Measurements from ENCODE around the gene CYB5A.

Gene CYB5A

DNA sequence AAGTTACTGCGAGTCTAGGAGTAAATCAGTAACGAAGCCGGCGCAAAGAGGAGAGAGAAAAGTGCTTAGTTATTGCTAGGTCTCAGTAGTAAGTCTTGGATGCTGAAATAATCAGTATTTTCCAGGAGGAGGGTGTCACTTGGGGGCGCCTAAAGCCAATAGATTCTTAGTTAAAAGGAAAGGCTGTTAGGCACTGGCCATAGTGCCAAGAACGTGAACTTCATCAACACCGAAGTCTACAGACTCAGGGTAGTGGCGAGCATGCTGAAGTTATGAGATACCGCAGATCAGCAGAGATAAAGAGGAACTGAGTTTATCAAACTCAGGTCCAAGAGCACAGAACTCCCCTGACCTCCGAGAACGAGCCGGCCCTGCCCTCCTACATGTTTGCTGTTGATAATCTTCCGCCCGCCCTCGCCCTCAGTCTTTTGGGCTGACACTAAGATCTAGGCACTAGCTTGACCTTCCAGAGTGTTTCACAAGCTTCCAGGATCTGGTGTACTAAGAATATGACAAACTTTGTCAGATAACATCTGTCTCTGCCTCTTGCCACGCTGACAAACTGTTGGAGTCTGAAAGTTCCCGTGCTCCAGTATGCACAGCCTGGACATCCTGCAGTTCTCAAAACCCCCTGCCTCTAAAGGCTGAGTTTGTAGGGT is 49.2 kb downstream of the CYB5A start:
- no peak for DNase-seq

DNA sequence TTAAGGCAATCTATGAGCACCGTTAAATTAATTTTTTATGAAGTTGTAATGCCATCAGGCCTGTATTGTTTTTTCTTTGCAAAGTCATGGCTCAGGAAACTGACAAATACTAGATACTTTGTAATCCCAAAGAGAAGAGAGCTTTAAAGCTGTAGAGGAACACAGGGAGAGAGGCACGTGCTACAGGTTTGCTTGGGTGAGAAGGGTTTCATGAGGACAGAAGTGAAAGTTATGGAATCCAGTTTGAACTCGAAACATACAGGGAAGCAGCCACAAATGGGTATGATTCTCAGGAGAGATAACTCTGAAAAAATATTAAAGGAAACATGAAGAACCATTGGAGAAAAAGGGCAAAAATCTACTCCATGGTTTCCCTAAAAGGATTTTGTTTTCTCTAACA is 49.8 kb downstream of the CYB5A start:
- no peak for DNase-seq

DNA sequence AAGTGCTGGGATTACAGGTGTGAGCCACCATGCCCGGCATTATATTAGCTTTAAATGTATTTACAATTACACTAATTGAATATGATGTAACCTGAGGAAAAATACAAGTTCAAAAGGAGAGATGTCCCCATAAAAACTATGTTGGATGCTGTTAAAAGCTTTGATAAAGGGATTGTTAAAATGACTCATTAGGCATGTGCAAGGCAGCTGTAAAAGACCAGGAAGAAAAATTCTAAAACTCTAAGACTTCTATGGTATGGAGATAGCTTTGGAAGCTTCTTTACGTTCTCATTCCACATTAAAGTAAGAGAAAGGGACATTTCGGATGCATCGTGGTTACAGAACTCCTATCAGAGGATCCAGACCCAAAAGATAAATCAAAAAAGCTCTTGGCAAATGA is 50.3 kb downstream of the CYB5A start:
- no peak for DNase-seq

DNA sequence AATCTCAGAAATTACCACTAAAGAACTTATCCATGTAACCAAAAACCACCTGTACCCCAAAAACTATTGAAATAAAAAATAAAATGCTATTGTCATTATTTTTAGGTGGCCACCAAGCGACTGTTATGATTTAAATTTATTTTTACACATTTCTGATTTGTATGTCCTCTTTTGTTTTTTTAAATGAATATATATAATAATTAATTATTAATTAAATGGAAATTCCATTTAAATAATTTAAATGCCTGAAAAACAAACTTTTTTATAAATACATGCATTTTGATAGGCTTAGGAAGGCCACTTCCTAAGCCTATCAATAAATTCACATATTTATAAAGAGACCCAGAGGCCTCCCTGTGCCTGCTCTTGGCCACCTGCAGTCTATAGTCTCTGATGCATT is 52.2 kb downstream of the CYB5A start:
- DNase-seq: no peak

DNA sequence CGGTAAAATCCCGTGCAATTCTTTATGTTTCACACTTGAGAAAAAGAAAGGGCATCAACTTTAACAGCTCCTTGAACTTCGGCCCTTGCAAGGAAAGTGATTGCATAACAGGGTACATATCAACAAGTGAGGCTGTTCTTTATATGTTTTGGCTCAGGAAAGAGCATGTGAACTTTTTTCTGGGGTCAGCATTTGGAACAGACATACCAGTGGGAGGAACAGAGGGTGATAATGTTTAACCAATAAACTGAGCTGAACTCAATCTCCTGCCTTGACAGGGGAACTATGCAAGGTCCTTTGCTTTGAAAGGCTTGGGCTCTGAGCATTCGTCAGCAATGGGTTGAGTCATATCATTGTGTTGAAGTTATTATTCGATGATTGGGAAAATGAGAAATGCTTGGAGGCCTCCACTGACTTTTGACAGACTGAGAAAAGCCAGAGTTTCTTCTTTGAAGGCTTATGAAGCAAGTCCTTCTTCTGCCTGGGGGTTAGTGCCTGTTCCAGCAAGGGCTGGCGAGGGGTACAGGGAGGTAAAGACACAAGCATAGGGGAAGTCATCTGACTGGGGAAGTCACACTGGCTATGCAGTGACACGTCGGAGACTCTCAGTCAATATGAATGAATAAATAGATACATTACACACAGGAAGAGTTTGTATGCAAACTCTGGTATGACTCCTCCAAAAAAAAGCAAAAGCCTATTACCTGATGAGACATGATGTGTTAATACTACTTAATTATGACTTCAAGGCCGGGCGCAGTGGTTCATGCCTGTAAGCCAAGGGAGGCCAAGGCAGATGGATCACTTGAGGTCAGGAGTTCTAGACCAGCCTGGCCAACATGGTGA is 57.2 kb downstream of the CYB5A start:
- DNase-seq: no peak

DNA sequence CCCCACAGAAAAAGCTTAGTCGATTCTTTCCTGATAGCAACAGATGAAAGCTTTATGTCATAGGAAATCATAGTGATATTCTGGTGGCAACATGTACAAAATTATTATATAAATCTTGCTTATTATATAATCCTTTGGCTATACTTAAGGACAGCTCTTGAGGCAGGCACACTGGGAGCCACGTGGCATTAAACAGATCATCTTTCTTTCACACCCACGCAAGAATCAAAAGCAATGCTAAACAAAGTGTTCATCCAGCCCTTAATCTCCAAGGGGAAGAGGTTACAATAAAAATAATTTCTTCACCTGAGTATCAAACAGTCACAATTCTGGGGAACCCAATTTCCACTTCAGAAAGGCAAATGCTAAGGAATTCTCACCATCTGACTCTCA is 57.8 kb downstream of the CYB5A start:
- DNase-seq: no peak

DNA sequence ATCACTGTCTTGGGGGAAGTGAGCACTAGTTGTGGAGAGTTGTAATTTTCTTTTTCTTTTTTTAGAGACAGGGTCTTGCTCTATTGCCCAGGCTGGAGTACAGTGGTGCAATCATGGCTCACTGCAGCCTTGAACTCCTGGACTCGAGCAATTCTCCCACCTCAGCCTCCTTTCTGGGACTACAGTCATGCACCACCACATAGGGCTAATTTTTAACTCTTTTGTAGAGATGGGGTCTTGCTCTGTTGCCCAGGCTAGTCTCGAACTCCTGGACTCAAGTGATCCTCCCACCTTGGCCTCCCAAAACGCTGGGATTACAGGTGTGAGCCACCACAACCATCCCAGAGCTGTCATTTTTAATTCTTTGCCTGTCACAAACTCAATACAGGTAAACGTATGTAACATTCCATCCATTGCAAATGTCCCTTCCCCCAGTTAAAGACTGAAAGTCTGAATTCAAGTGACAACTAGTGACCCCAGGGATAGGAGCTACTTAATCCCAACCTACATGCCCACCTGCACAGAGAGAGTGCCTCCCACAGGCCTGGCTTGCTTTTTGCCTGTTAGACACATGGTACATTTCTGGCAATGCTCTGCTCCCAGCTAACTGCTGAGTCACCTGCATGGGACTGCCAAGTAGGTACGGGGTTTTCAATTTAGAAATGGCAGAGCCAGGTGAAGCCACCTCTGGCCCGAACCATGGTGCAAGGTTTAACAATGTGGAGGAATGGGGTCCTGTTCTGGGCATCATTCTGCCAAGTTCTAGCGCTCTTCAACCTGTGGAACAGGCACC is 60.6 kb downstream of the CYB5A start:
- DNase-seq: no peak

DNA sequence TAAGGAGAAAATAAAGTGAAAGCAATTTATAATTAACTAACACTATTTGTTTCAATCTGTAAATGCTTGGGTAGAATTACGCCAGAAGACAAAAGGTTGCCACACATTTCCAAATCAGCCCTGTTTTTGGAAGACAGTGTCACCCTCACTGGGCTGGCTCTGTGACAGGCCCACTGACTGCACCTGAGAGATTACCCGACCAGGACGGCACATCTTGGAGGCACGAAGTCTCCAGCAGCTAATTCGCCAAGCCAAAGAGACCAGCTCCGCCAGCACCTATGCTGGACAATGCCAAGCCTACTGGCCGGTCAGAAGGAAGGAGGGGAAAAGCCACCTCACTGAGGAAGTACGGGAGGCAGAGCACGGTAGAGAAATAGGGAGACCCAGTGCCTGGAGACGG is 61.9 kb downstream of the CYB5A start:
- DNase-seq: no peak

DNA sequence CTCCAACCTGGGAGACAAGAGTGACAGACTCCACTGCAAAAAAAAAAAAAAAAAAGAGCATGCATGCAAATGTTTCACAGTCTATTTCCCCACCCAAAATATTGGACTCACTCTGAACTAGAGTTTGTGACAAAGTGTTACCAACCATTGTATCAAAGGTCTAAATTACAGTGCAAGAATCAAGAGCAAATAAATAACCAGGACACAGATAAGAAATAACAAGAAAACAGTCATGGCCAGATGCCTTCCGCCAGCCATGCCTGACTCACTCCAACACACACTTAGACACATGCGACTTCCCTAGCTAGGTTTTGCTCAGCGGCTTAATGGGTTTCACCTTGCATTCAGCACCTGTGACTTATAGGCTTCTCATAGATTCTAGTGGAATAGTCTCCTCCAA is 62.8 kb downstream of the CYB5A start:
- no peak for DNase-seq

DNA sequence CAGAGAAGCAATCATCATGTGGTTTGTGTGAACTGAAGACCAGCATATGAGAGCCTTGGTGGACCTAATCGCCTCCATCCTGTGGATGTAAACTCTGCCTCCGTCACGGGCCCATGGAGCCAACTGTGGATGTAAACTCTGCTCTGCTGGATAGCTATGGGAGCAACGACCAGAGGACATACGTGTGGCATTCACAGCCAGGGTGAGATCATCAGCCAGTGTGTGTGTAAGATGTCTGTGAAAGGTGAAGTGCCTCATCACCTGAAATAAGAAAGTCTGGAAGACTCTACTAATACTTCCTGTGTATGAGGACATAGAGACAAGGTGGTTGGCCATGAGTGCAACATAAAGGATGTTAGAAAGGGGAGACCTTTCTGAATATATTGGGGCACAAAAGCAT is 63.5 kb downstream of the CYB5A start:
- no peak for DNase-seq

DNA sequence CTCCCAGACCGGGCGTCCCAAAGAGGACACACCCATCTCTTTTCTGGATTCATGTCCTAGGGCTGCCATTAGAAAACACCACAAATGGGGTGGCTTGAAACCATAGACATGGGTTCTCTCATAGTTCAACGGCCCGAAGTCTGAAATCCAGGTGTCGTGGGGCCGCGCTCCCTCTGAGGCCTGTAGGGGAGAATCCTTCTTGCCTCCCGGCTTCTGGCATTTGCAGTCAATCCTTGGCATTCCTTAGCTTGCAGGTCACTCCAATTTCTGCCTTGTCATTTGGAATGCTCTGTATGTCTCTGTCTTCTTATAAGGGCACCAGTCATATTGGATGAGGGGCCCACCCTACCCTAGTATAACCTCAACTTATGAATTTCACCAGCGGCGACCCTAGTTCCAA is 65.1 kb downstream of the CYB5A start:
- no peak for DNase-seq

DNA sequence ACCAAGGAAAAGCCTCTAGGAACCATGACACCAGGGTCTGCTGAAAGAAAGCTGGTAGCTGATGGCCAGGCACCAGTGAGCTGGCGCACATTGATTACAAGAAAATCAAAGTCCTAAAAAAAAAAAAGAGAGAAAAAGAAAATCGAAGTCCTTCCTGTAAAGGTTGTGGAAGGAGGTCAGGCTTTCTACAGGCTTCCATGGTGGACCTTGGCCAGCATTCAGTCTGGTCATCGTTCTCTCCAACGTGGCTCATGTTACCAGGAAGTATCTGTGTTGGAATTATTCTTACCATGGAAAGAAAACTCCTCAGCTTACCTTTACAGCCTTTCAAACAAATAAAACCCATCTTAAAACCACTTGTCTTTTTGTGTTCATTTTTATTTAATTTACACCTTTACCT is 65.6 kb downstream of the CYB5A start:
- DNase-seq: no peak

DNA sequence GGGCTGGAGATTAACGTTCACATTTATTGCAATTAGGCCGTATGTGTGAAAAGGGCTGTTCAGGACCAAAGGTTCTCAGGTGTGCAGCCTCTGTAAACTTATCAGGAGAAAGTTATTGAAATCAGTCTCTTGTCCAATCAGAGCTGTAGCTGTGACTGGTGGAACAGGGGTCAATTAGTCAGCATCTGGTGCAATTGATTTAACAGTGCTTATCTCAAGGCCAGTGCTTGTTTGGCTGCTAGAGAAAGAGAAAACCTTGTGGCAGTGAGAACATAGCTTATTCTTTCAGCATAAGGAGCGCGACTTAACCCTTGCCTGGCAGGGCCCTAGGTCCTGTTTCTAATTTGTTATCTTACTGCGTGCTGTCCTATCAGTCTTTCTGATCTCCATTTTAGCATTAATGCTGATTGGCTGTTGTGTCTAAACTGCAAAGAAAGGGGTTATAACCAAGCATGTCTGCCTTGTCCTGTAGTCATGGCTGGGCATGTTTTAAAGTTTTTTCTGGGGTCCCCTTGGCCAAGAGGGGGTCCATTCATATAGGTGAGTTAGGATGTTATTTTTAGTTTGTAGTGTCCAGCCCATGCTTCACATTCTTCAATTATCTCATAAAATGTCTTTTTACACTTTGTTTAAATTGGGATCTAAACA is 66.4 kb downstream of the CYB5A start:
- no peak for DNase-seq

DNA sequence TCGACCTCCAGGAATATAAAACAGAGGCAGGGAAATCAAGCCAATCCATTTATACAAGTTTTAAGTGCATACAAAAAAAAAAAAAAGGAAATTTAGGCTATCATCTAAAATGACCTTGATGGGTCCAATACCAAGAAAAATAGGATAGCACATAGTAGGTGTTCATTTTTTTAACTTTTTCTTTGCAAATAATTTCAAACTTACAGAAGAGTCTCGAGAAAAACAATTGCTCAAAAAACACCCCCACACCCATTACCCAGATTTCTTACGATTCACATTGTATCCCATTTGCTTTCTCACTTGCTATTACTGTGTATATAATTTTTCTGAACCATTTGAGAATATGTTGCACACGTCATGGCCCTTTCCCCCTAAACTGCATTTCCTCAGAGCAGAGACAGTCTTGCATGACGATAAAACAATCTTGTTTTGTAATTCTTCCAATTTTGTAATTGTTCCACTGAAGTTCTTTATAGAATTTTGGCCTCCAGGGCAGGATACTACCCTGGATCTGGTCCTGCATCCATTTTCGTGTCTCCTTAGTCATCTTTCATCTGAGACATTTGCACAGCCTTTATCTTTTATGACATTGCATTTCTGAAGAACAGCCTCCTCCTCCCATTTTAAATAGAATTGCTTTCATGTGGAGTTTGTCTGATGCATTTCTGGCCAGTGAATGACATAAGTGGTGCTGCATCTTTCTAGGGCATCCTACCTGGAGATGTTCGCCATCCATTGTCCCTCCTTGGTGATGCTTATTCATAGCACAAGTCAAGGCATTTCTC is 68.9 kb downstream of the CYB5A start:
- no peak for DNase-seq

DNA sequence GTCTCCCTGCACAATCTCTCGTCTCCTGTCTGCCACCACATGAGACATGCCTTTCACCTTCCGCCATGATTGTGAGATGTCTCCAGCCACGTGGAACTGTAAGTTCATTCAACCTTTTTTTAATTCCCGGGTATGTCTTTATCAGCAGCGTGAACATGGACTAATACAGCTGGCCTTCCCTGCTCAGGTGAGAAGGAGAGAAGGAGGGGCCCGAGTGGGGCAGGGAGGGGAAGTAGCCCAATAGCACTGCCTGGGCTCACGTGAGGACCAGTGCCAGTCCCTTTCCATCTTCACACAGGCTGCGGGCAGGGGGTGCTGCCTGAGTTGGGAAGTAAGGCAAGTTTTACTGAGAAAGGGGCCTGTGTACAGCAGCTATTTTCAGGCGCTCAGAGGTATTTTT is 70.7 kb downstream of the CYB5A start:
- no peak for DNase-seq

DNA sequence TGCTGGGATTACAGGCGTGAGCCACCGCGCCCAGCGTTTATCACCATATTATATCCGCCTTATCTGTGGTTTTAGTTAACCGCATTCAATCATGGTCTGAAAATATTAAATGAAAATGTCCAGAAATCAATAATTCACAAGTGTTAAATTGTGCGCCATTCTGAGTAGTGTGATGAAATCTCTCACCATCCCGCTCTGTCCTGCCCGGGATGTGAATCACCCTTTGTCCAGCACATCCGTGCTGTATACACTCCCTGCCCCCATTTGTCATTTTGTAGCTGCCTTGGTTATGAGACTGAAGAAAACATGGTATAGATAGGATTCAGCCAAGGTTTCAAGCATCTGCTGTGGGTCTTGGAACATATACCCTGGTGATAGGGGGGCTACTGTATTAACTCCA is 72.7 kb downstream of the CYB5A start:
- DNase-seq: no peak

DNA sequence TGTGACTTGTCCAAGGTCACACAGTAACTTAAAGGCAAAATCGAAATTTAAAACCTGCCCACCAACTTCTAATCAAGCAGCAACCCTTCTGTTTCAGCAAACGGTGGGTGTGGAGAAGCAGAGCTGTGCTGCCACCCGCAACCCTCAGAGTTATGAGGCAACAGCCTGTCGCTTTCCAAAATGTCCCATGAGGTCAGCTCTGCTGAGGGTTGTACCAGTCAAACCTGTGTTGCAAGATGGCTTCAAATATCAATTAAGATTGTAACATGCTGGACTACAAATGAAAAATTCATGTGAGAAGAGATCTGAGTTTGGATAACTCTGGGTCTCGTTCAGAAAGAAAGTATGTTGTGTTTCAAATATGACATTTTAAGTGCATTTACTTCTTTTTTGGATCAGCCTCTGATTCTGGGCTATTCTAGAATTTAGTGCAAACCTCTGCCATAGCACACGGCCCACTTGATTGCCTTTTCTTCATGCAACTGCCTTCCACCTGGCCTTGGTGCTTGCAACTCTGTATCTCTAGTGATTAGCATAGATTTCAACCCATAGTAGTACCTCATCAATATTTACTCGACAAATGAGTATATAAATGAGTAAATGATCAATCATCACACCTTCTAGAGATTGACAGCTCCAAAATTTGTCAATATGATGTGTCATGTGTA is 74.2 kb downstream of the CYB5A start:
- no peak for DNase-seq

DNA sequence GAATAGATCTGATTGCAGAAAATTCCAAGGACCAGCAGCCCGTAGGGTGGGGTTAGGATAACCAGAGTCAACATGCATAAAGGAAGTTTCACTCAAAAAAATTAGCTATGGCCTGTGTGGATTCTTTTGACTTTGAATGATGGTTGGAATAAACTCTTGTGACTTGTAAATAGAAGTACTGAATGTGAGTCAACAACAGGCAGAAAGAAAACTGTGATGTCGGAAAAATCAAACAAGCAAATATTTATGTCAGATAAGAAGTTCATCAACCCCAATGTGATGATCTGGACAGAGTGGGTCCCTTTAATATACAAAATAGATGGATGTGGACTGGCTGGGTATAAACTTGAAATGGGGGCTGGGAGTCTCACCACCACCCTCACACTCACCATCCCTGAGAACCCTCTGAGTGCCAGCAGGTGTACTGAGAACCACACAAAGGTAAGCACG is 75.1 kb downstream of the CYB5A start:
- DNase-seq: no peak

DNA sequence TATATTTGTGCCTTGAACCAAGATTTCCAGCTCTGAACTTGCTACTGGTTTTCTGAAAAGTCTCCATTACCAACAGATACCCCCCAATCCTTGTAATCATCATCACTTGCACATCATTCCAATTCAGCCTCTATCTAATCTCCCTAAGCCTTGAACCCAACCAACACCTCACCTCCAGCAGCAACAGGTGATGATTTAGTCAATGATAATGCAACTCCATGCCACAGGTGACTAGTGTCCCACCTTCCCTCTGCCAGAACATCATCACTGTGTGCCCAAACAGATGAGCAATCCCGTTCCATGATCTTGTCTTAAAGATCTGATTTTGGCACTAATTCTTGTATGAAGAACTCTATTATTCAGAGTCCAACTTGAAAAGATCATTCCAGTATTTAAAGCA is 75.9 kb downstream of the CYB5A start:
- DNase-seq: no peak

DNA sequence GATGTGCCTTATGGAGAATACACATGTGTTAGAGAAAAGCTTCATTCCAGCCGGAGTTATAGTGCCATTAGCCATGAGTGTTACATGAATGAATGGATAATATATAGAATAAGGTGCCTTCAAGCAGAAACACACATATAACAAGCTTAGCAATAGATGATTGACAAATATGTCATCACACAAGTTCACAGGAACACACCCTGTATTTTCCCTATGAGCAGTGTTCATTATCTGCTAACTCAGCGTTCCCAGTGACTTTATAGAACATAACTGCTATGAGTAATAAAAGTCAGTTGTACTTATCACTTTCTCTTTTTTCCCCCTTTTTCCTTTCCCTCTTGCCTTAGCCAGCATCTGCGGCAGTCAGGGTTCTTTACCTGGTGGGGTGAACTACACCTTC is 78.3 kb downstream of the CYB5A start:
- DNase-seq: no peak

DNA sequence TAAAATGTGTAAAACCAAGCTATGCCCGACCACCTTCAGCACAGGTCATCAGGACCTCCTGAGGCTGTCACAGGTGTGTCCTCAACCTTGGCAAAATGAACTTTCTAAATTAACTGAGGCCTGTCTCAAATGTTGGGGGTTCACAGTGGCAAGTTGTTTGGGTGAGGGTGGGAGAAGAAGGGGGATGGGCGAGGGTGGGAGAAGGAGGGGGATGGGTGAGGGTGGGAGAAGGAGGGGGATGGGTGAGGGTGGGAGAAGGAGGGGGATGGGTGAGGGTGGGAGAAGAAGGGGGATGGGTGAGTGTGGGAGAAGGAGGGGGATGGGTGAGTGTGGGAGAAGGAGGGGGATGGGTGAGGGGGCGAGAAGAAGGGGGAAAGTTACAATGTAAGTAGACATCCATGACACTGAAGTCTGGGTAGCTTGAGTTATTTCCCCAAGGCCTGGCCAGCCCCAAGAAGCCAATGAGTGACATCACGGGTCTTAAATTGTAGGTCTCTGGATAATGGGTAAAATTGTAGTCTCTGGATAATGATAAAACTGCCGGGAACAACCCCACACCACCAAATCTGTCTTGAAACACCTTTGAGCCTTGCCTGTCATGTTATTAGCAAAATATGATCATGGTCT is 87.1 kb downstream of the CYB5A start:
- no peak for DNase-seq

Measured in stimulated activated CD4-positive, alpha-beta T cell treated with anti-CD3 and anti-CD28 coated beads, Interleukin-12 subunit alpha, Interleukin-12 subunit beta, amount 100 ng/mL, for 4 hours (primary cell).